Skeletal muscle satellite cell (primary cell): ENCODE data around the gene SENP6. TPM values are rescaled to one million over a fixed set of nuclear protein-coding genes. Genes with fewer than 3 reads are reported as not detected.
"Not testable (repeated sequence)": the region's sequence is repeated elsewhere in the genome, so short reads cannot be mapped to it uniquely, and the experiment has no call there.

Experiments
- H3K27me3 ChIP-seq: 2 replicates; pipeline ENCODE4 v1.7.0; 2013; ENCODE audit warnings: low read length; ENCODE audit not compliant: control insufficient read depth, insufficient read depth
- H3K36me3 ChIP-seq: 2 replicates; pipeline ENCODE4 v1.7.0; 2013; ENCODE audit warnings: mild to moderate bottlenecking, control low read depth, low read length; ENCODE audit not compliant: insufficient read depth
- H3K4me1 ChIP-seq: 2 replicates; pipeline ENCODE4 v1.7.0; 2013; ENCODE audit warnings: low read length; ENCODE audit not compliant: control insufficient read depth, insufficient read depth
- H3K4me2 ChIP-seq: 2 replicates; pipeline ENCODE4 v1.7.0; 2013; ENCODE audit warnings: mild to moderate bottlenecking, low read length
- H3K4me3 ChIP-seq: 2 replicates; pipeline ENCODE4 v1.7.0; 2013; ENCODE audit warnings: low read length
- H3K9ac ChIP-seq: 2 replicates; pipeline ENCODE4 v1.7.0; 2013; ENCODE audit warnings: mild to moderate bottlenecking, low read depth, low read length, moderate library complexity
- H3K9me3 ChIP-seq: replicated peaks from 2 replicates; pipeline ENCODE4 v1.7.0; 2013; ENCODE audit warnings: mild to moderate bottlenecking, control low read depth, low read length
- total RNA-seq: library from RNA; depleted of rRNA; stranded (reverse); fragments of >200 nt; gene quantifications from 2 replicates; pipeline ENCODE4 v1.2.3, GENCODE V29; 2012; rRNA removed

SENP6 gene, protein sequence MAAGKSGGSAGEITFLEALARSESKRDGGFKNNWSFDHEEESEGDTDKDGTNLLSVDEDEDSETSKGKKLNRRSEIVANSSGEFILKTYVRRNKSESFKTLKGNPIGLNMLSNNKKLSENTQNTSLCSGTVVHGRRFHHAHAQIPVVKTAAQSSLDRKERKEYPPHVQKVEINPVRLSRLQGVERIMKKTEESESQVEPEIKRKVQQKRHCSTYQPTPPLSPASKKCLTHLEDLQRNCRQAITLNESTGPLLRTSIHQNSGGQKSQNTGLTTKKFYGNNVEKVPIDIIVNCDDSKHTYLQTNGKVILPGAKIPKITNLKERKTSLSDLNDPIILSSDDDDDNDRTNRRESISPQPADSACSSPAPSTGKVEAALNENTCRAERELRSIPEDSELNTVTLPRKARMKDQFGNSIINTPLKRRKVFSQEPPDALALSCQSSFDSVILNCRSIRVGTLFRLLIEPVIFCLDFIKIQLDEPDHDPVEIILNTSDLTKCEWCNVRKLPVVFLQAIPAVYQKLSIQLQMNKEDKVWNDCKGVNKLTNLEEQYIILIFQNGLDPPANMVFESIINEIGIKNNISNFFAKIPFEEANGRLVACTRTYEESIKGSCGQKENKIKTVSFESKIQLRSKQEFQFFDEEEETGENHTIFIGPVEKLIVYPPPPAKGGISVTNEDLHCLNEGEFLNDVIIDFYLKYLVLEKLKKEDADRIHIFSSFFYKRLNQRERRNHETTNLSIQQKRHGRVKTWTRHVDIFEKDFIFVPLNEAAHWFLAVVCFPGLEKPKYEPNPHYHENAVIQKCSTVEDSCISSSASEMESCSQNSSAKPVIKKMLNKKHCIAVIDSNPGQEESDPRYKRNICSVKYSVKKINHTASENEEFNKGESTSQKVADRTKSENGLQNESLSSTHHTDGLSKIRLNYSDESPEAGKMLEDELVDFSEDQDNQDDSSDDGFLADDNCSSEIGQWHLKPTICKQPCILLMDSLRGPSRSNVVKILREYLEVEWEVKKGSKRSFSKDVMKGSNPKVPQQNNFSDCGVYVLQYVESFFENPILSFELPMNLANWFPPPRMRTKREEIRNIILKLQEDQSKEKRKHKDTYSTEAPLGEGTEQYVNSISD
- total RNA-seq, result 55.3 and 73.8 TPM in 2 replicates

DNA sequence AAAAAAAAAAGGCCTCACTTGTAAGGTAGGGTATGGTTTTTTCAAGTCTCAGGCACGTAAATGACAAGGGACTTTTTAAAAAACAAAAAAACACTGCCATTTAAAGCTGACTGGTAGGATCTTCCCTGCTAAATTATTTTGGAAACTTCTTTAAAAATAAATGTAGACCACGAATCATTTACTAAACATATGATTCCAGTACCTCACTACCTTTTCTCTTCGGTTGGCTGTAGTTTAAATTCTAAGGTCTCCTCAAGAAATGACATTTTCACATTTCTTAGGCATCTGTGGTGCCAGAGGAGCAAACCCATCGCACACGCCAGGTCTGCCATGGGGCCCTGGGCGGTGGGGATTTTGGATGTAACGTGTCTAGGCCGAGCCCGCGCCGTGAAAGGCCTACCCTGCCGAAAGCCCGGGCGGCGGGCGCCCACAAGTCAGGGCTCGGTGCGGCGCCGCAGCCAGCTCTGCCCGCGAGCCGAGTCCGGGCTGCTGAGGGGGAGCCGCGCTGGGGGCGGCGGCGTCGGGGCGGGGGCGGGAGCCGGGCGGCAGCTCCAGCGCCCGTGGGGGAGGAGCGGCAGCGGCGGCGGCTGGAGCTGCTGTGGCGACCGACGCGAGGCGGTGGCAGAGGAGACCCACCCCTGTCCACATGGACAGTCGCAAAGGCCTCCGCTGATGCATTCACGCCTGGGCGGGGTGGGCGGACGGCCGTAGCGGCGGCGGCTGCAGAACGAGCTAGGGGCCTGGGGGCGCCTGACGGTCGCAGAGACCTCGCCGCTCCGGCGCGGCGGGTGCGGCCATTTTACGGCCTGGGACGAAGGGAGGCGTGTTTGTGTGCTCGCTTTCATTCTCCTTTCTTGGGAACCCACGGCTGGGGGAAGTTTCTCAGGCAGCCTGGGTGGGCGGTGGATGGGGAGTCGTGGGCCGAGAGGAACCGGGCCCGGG, at the start of gene SENP6:
Gene SENP6, plus strand, starts transcription at position 577 of the 942 bp plus-strand sequence. CDS start 645 bp downstream, outside the sequence.
- Histone ChIP-seq H3K4me2 (peak within 1 kb of the TSS; percentile 88), H3K36me3 (no peaks in the 10 kb centered on the region), H3K4me3 (peak within 1 kb of the TSS; percentile 99), H3K27me3 (no peaks in the 10 kb centered on the region), H3K9ac (peak within 1 kb of the TSS; percentile 99), H3K9me3 (no peaks in the 10 kb centered on the region), H3K4me1 (peaks cover 18% of the 10 kb centered on the region)

DNA sequence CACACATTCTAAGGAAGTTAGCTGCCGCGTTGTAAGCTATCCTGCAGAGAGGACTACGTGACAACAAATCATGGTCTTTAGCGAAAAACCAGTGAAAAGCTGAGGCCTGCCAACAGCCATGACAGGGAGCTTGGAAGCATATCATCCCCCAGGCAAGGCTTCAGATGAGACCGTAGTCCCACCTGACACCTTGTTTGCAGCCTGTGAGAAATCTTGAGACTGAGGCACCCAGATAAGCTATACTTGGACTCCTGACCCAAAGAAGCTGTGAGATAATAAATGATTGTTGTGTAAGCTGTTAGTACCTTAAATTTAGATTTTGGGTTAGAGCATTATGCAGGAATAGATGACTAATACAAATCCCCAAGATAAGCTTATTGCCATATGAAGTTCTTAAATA, 45.4 kb upstream of the SENP6 start:
- Histone ChIP-seq H3K4me1 (no peaks in the 10 kb centered on the region), H3K4me2 (no peak overlapping the region), H3K36me3 (no peaks in the 10 kb centered on the region), H3K4me3 (no peak overlapping the region), H3K9me3 (no peaks in the 10 kb centered on the region), H3K27me3 (no peaks in the 10 kb centered on the region), H3K9ac (no peak overlapping the region)

DNA sequence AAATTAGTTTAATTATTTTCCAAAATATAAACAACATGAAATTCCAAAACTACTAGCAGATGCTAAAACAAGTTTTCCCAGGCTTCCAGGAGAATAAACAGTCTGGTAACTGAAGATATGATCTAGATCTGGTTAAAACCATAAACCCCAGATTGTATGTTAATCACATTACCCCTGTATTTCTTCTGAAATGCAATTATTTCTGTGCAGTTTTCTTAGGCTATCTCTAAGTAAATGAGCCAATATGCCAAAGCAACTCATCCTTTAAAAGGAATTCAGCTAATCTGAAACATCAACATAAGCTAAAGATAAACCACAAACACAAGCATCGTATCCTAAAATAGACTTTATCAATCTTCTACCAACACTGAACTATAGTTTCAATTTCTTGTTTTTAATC, 44.6 kb upstream of the SENP6 start:
- Histone ChIP-seq H3K9ac (no peak overlapping the region), H3K36me3 (no peaks in the 10 kb centered on the region), H3K4me1 (no peaks in the 10 kb centered on the region), H3K4me3 (no peak overlapping the region), H3K9me3 (no peaks in the 10 kb centered on the region), H3K27me3 (no peaks in the 10 kb centered on the region), H3K4me2 (no peak overlapping the region)

DNA sequence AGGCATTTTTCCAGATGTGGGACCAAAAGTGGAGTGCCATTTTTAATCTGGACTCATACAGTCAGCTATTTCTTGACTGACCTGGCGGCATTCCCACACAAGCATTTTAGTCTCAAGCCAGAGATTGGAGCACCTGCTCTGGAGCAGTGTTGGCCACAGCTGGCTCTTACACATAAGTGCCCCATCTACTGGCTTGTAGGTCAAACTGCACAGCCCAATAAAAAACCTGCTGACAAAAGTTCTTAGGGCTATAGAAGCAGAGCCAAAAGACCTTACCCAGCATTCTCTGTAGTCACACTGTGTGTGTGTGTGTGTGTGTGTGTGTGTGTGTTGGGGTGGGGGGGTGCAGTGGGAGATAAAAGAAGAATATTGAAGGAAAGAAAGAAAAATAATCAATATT, 38.6 kb upstream of the SENP6 start:
- Histone ChIP-seq H3K9me3 (no peaks in the 10 kb centered on the region), H3K9ac (no peak overlapping the region), H3K4me1 (no peaks in the 10 kb centered on the region), H3K36me3 (no peaks in the 10 kb centered on the region), H3K4me2 (no peak overlapping the region), H3K4me3 (no peak overlapping the region), H3K27me3 (peaks cover 20% of the 10 kb centered on the region)

DNA sequence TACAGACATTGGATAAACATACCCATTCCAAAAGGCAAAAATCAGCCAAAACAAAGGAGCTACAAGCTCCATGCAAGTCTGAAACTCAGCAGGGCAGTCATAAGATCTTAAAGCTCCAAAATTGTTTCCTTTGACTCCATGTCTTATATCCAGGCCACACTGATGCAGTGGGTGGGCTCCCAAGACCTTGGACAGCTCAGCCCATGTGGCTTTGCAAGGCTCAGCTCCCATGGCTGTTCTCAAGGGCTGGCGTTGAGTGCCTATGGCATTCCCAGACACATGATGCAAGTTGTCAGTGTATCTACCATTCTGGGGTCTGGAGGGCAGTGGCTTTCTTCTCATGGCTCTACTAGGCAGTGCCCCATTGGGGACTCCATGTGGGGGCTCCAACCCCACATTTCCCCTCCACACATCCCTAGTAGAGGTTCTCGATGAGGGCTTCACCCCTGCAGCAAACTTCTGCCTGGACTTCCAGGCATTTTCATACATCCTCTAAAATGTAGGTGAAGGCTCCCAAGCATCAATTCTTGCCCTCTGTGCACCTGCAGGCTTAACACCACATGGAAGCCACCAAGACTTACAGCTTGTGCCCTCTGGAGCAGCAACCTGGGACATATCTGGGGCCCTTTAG, 35.4 kb upstream of the SENP6 start:
- H3K4me2 ChIP-seq, result no peak overlapping the region
- no peaks in the 10 kb centered on the region for H3K36me3 ChIP-seq
- no peaks in the 10 kb centered on the region for H3K9me3 ChIP-seq
- no peak overlapping the region for H3K9ac ChIP-seq
- no peak overlapping the region for H3K4me3 ChIP-seq
- no peaks in the 10 kb centered on the region for H3K4me1 ChIP-seq
- peaks cover 23% of the 10 kb centered on the region for H3K27me3 ChIP-seq

DNA sequence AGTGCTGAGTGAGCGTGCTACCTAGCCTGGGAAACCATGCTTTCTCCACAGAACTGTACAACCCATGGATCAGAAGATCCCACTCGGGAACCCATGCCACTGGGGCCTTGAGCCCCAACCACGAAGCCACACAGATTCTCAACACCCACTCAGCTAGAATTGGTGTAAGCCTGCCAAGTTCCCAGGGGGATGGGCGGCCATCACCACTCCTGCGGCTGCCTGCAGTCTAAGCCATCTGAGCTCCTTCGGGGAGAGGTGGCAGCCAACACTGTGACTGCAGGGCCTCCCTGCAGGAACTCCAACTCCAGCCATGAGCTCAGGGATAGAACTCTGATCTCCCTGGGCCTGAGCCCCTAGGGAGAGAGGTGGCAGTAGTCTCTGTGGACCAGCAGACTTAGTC, 33.6 kb upstream of the SENP6 start:
- Histone ChIP-seq H3K27me3 (peaks cover 23% of the 10 kb centered on the region), H3K36me3 (no peaks in the 10 kb centered on the region), H3K4me3 (no peak overlapping the region), H3K4me1 (no peaks in the 10 kb centered on the region), H3K4me2 (no peak overlapping the region), H3K9ac (no peak overlapping the region), H3K9me3 (no peaks in the 10 kb centered on the region)

DNA sequence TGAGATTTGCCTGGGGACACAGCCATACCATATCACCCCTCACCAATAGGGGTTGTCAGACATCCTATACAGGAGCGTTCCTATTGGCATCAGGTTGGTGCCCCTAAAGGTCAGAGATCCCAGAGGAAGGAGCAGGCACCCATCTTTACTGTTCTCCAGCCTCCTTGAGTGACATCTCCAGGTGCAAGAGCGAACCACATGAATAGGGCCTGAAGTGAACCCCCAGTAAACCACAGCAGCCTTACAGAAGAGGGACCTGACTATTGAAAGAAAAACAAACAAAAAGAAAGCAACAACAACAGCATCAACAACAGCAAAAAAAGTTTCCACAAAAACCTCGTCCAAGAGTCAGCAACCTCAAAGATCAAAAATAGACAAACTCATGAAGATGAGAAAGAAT, 32.7 kb upstream of the SENP6 start:
- no peaks in the 10 kb centered on the region for H3K36me3 ChIP-seq
- no peak overlapping the region for H3K4me2 ChIP-seq
- no peaks in the 10 kb centered on the region for H3K9me3 ChIP-seq
- no peak overlapping the region for H3K9ac ChIP-seq
- H3K27me3 ChIP-seq, result peaks cover 19% of the 10 kb centered on the region
- no peak overlapping the region for H3K4me3 ChIP-seq
- no peaks in the 10 kb centered on the region for H3K4me1 ChIP-seq

DNA sequence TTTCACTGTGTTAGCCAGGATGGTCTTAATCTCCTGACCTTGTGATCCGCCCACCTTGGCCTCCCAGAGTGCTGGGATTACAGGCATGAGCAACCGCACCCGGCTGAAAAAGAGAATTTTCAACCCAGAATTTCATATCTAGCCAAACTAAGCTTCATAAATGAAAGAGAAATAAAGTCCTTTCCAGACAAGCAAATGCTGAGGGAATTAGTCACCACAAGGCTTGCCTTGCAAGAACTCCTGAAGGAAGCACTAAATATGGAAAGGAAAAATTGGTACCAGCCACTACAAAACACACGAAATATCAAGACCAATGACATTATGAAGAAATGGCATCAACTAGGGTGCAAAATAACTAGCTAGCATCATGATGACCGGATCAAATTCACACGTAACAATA, 31.0 kb upstream of the SENP6 start:
- not testable (repeated sequence) for H3K9me3 ChIP-seq, H3K9ac ChIP-seq, H3K36me3 ChIP-seq, H3K27me3 ChIP-seq, H3K4me1 ChIP-seq, H3K4me2 ChIP-seq, H3K4me3 ChIP-seq

DNA sequence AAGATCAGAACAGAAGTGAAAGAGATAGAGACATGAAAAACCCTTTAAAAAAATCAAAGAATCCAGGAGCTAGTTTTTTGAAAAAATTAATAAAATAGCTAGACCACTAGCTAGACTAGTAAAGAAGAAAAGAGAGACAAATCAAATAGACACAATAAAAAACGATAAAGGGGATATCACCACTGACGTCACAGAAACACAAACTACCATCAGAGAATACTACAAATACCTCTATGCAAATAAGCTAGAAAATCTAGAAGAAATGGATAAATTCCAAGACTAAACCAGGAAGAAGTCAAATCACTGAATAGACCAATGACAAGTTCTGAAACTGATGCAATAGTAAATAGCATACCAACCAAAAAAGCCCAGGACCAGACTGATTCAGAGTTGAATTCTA, 29.6 kb upstream of the SENP6 start:
- H3K9me3 ChIP-seq, result no peaks in the 10 kb centered on the region

DNA sequence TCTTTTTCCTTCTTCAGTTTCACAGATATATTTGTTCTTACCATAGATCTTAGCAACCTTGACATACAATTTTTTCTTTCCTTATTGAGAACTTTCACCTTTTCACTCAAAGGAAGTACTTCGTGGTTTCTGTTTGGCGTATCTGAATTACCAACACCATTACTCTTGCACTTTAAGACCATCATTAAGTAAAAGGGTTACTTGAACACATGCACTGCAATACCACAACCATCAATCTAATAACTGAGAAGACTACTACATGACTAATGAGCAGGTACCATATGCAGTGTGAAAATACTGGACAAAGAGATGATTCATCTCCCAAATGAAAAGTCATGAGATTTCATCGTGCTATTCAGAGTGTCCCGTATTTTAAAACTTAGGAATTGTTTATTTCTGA, 21.7 kb upstream of the SENP6 start:
- no peak overlapping the region for H3K4me2 ChIP-seq
- no peaks in the 10 kb centered on the region for H3K36me3 ChIP-seq
- H3K9me3 ChIP-seq, result no peaks in the 10 kb centered on the region
- no peak overlapping the region for H3K4me3 ChIP-seq
- H3K9ac ChIP-seq, result no peak overlapping the region
- H3K27me3 ChIP-seq, result no peaks in the 10 kb centered on the region
- no peaks in the 10 kb centered on the region for H3K4me1 ChIP-seq

More for the DNA sequence above, 29.6 kb upstream of the SENP6 start:
- Histone ChIP-seq H3K9ac (no peak overlapping the region), H3K36me3 (no peaks in the 10 kb centered on the region), H3K4me2 (no peak overlapping the region), H3K27me3 (peaks cover 3% of the 10 kb centered on the region), H3K4me1 (no peaks in the 10 kb centered on the region), H3K4me3 (no peak overlapping the region)
